Ascending aorta (tissue), 2 donors: ENCODE measurements around the gene PNPT1. TPM values are rescaled to one million over a fixed set of nuclear protein-coding genes. Genes with fewer than 3 reads are reported as not detected.

Experiments
- DNase-seq, 2 donors: peaks; one replicate each; pipeline ENCODE4 v3.0.0-alpha.2; 2019; ENCODE audit warnings: low spot score in 2 of 2
- H3K27ac ChIP-seq, 2 donors: fragments of 200-600 bp; sonication (generic); one replicate each; pipeline ENCODE4 v1.5.1; 2016 to 2017; ENCODE audit warnings: mild to moderate bottlenecking in 1 of 2
- H3K27me3 ChIP-seq: fragments of 200-600 bp; sonication (generic); one replicate; pipeline ENCODE4 v1.5.1; 2017
- H3K36me3 ChIP-seq, 2 donors: fragments of 200-600 bp; sonication (generic); one replicate each; pipeline ENCODE4 v1.5.1; 2016
- H3K4me1 ChIP-seq, 2 donors: fragments of 200-600 bp; sonication (generic); one replicate each; pipeline ENCODE4 v1.5.1; 2016 to 2017; ENCODE audit warnings: mild to moderate bottlenecking in 1 of 2
- H3K4me3 ChIP-seq, 2 donors: fragments of 200-600 bp; sonication (generic); one replicate each; pipeline ENCODE4 v1.5.1; 2016 to 2017; ENCODE audit warnings: mild to moderate bottlenecking in 1 of 2
- H3K9me3 ChIP-seq, 2 donors: fragments of 200-600 bp; sonication (generic); one replicate each; pipeline ENCODE4 v1.5.1; 2016
- intact Hi-C: fragments of 100-400 bp; cut with DNase I; formaldehyde crosslinking; loops from one replicate; pipeline ENCODE4 v1.15.1; 2023
- total RNA-seq: library from RNA; depleted of rRNA; stranded (reverse); fragments of >200 nt; gene quantifications from one replicate; pipeline ENCODE4 v1.1.0, GENCODE V29; 2016
- TF ChIP-seq, protein P1 (sequence below), 3 experiments: fragments of 200-600 bp in 2 of 3; fragments of 450-650 bp in 1 of 3; sonication (generic) in 2 of 3; IDR thresholded peaks; one replicate each; pipeline ENCODE4 v1.5.1; 2016 to 2019; ENCODE audit warnings: antibody characterized with exemption in 3 of 3, mild to moderate bottlenecking in 1 of 3, moderate library complexity in 1 of 3

The PNPT1 gene
- total RNA-seq, 1 donor from 2014 or later, result 4.2 TPM

DNA sequence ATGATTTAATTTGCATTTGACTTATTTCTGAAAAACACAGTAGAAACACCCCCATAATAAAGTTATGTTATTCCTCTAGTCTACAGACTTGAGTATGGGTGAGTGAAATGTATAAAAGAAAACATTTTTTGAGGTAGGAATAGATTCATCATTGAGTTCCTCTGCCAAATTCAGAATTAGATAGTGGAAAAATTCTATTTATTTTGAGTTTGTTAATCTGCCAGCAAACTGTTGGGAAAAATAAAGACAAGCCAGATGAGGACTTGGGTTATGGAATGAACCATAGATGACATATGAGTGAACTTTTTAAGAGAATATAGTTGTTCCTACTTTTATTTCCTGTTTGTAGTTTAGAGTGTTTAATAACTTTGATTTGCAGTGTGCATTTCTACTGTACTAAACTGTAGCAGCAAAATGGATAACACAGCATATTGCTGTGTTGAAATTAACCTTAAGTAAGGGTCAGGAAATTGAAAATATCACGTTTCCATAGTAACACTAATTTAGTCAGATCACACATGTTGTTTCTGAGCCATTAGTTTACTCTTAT lies 35.6 kb upstream of the PNPT1 start:
- TF ChIP-seq, protein P1, sequence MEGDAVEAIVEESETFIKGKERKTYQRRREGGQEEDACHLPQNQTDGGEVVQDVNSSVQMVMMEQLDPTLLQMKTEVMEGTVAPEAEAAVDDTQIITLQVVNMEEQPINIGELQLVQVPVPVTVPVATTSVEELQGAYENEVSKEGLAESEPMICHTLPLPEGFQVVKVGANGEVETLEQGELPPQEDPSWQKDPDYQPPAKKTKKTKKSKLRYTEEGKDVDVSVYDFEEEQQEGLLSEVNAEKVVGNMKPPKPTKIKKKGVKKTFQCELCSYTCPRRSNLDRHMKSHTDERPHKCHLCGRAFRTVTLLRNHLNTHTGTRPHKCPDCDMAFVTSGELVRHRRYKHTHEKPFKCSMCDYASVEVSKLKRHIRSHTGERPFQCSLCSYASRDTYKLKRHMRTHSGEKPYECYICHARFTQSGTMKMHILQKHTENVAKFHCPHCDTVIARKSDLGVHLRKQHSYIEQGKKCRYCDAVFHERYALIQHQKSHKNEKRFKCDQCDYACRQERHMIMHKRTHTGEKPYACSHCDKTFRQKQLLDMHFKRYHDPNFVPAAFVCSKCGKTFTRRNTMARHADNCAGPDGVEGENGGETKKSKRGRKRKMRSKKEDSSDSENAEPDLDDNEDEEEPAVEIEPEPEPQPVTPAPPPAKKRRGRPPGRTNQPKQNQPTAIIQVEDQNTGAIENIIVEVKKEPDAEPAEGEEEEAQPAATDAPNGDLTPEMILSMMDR (IDR thresholded peaks at IDR 0.05), result no peak
- Histone ChIP-seq H3K4me1 (peaks cover 0 to 3% of the 10 kb centered on the region in 2 donors), H3K27ac (no peak overlapping the region), H3K27me3 (no peaks in the 10 kb centered on the region), H3K36me3 (no peaks in the 10 kb centered on the region), H3K9me3 (no peaks in the 10 kb centered on the region), H3K4me3 (no peak overlapping the region)
- intact Hi-C loops, result no loop called here
- DNase-seq, result no peak

GRCh38 chr2:55721596-55722215 lies 28.1 kb upstream of the PNPT1 start:
- H3K27me3 ChIP-seq, result no peaks in the 10 kb centered on the region
- H3K9me3 ChIP-seq, result no peaks in the 10 kb centered on the region
- no peaks in the 10 kb centered on the region for H3K36me3 ChIP-seq
- TF ChIP-seq, protein P1 (IDR thresholded peaks at IDR 0.05), result no peak
- no peak overlapping the region for H3K4me3 ChIP-seq
- H3K4me1 ChIP-seq, result no peaks in the 10 kb centered on the region
- intact Hi-C loops, result no loop called here
- H3K27ac ChIP-seq, result no peak overlapping the region
- no peak for DNase-seq

GRCh38 chr2:55720417-55720816 lies 26.8 kb upstream of the PNPT1 start:
- H3K4me1 ChIP-seq, result no peaks in the 10 kb centered on the region
- no peak overlapping the region for H3K27ac ChIP-seq
- no peaks in the 10 kb centered on the region for H3K36me3 ChIP-seq
- no peak overlapping the region for H3K4me3 ChIP-seq
- TF ChIP-seq, protein P1 (IDR thresholded peaks at IDR 0.05), result no peak
- no peaks in the 10 kb centered on the region for H3K27me3 ChIP-seq
- no peaks in the 10 kb centered on the region for H3K9me3 ChIP-seq
- intact Hi-C loops, result no loop called here
- no peak for DNase-seq

GRCh38 chr2:55719852-55720251 lies 26.2 kb upstream of the PNPT1 start:
- intact Hi-C loops, result loop anchor here (2.0 kb wide), 2 partner anchors 51 to 413 kb away; no protein-coding TSS in a partner anchor
- TF ChIP-seq, protein P1 (IDR thresholded peaks at IDR 0.05), result no peak

DNA sequence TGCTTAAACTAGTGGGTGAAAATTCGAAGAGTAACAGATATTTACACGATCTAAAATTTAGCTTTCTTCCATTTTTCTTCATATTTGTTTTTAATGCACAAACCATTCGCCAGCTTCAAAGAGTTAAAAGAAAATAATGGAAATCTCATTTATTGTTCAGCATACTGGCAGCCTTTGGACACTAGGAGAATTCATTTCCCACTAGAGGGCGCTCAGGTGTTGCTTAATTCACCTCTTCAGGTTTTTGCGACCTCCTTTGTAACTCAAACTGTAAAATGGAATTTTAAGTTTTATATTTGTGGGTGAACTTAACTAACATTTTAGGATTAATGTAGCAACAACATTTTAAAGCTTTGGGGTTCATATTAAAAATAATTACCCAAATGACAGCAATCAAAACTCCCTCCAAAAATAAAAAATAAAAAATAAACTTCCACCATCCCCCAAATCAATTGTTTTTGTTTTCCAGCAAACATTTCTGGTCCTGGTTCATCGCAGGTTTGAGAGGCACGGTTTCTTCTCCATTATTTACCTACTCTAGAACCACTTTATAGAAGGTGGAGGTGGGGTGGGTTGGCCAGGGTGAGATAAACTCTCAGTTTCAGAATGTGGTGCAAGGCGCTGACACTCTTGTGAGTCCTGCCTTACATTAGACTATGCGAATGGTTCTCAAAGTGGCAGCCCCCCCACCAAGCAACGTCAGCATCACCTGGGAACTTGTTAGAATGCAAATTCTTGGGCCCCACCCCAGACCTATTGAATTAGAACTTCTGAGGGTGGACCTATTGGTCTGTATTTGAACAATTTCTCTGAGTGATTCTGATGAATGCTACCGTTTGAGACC lies 24.7 kb upstream of the PNPT1 start:
- peak in 1 of 2 donors; percentile 71 for DNase-seq
- intact Hi-C loops, result loop anchor here (1.0 to 2.0 kb wide), 4 partner anchors 52 to 414 kb away; no protein-coding TSS in a partner anchor

More at GRCh38 chr2:55719852-55720251, 26.2 kb upstream of the PNPT1 start:
- H3K27ac ChIP-seq, result no peak overlapping the region
- no peaks in the 10 kb centered on the region for H3K4me1 ChIP-seq
- no peaks in the 10 kb centered on the region for H3K9me3 ChIP-seq
- H3K27me3 ChIP-seq, result no peaks in the 10 kb centered on the region
- no peaks in the 10 kb centered on the region for H3K36me3 ChIP-seq
- no peak overlapping the region for H3K4me3 ChIP-seq
- DNase-seq, result no peak

More for the DNA sequence above, 24.7 kb upstream of the PNPT1 start:
- Histone ChIP-seq H3K36me3 (no peaks in the 10 kb centered on the region), H3K9me3 (no peaks in the 10 kb centered on the region), H3K4me3 (no peak overlapping the region), H3K27ac (no peak overlapping the region), H3K4me1 (no peaks in the 10 kb centered on the region), H3K27me3 (no peaks in the 10 kb centered on the region)
- TF ChIP-seq, protein P1 (IDR thresholded peaks at IDR 0.05), result peak; percentile 56 to 81 (median 80)
